OCI-LY1 (cell line): Measurements from ENCODE around the gene HBB.

ENCODE experiments used
- CTCF ChIP-seq: fragments of 200-600 bp; sonication (generic), shearing (Covaris generic); IDR thresholded peaks from 2 replicates; pipeline ENCODE4 v1.5.1; 2017; ENCODE audit warnings: mild to moderate bottlenecking, antibody characterized with exemption, low read length, moderate library complexity, mixed read lengths
- EZH2 ChIP-seq: fragments of 200-600 bp; sonication (generic), shearing (Covaris generic); IDR thresholded peaks from 2 replicates; pipeline ENCODE4 v1.8.0; 2017; ENCODE audit warnings: borderline replicate concordance, mixed run types, mild to moderate bottlenecking, antibody characterized with exemption, low read length, moderate library complexity, mixed read lengths

- TF ChIP-seq CTCF: no peak
- no peak for TF ChIP-seq EZH2
Observed at GRCh38 chr11:5250543-5251204, 23.8 kb upstream of the HBB start.
